WTC11 (cell line): ENCODE measurements around the gene SNRNP27. TPM values are rescaled to one million over a fixed set of nuclear protein-coding genes. Genes with fewer than 3 reads are reported as not detected.

ENCODE experiments used
- ATAC-seq: fragments of 200-7000 bp; cut with Tn5 transposase; 2 replicates; pipeline ENCODE4 v1.10.0; 2021; ENCODE audit warnings: mild to moderate bottlenecking, moderate library complexity
- CTCF ChIA-PET: fragments of 300-600 bp; sonication (Branson Sonifier 250); formaldehyde crosslinking; loops from one replicate; lab custom pipeline; 2021; ENCODE audit warnings: antibody characterized with exemption; lab: Charles Lee
- POLR2A ChIA-PET: fragments of 350-600 bp; sonication (Branson Sonifier 250); formaldehyde crosslinking; loops from one replicate; lab custom pipeline; 2021; ENCODE audit warnings: antibody characterized with exemption; lab: Charles Lee
- DNase-seq: peaks from one replicate; pipeline ENCODE4 v3.0.0; 2021; ENCODE audit warnings: low spot score
- H3K27ac Mint-ChIP-seq: 2 replicates; pipeline ENCODE4 v1.8.0; 2021; ENCODE audit warnings: mixed read lengths
- H3K27me3 Mint-ChIP-seq: 2 replicates; pipeline ENCODE4 v1.8.0; 2021; ENCODE audit warnings: low read depth, mild to moderate bottlenecking, moderate library complexity, mixed read lengths
- H3K36me3 Mint-ChIP-seq: 2 replicates; pipeline ENCODE4 v1.8.0; 2021; ENCODE audit warnings: mixed read lengths
- H3K4me1 Mint-ChIP-seq: 2 replicates; pipeline ENCODE4 v1.8.0; 2022; ENCODE audit warnings: mixed read lengths
- H3K4me3 Mint-ChIP-seq: 2 replicates; pipeline ENCODE4 v1.8.0; 2021; ENCODE audit warnings: mild to moderate bottlenecking, moderate library complexity, mixed read lengths
- H3K9me3 Mint-ChIP-seq: 2 replicates; pipeline ENCODE4 v1.8.0; 2021; ENCODE audit warnings: mixed read lengths
- ARID4B ChIP-seq: sonication (generic); formaldehyde crosslinking; IDR thresholded peaks from 2 replicates; pipeline ENCODE4 v1.8.0; 2023; ENCODE audit warnings: missing genetic modification reagents, mild to moderate bottlenecking, borderline replicate concordance
- E2F1 ChIP-seq: sonication (generic); formaldehyde crosslinking; IDR thresholded peaks from 2 replicates; pipeline ENCODE4 v1.8.0; 2022; ENCODE audit warnings: mild to moderate bottlenecking, missing genetic modification reagents
- E2F4 ChIP-seq: sonication (generic); formaldehyde crosslinking; IDR thresholded peaks from 2 replicates; pipeline ENCODE4 v1.8.1; 2022; ENCODE audit warnings: low read depth, mild to moderate bottlenecking, moderate library complexity, missing genetic modification reagents, borderline replicate concordance
- FOXP1 ChIP-seq: sonication (generic); formaldehyde crosslinking; IDR thresholded peaks from 2 replicates; pipeline ENCODE4 v1.8.0; 2022; ENCODE audit warnings: missing genetic modification reagents, mild to moderate bottlenecking, moderate library complexity, borderline replicate concordance
- GABPB1 ChIP-seq: sonication (generic); formaldehyde crosslinking; IDR thresholded peaks from 2 replicates; pipeline ENCODE4 v1.8.1; 2023; ENCODE audit warnings: mild to moderate bottlenecking, missing genetic modification reagents
- HMGXB4 ChIP-seq: sonication (generic); formaldehyde crosslinking; IDR thresholded peaks from 2 replicates; pipeline ENCODE4 v1.8.1; 2023; ENCODE audit warnings: mild to moderate bottlenecking, moderate library complexity, missing genetic modification reagents
- IRF2 ChIP-seq: sonication (generic); formaldehyde crosslinking; IDR thresholded peaks from 2 replicates; pipeline ENCODE4 v1.8.0; 2022; ENCODE audit warnings: low read depth, missing genetic modification reagents, borderline replicate concordance
- JAZF1 ChIP-seq: fragments of 250-450 bp; sonication (Bioruptor Pico); IDR thresholded peaks from 2 replicates; pipeline ENCODE4 v1.9.0; 2021; ENCODE audit warnings: moderate library complexity, mild to moderate bottlenecking, inconsistent platforms
- MXD4 ChIP-seq: fragments of 250-450 bp; sonication (Bioruptor Pico); IDR thresholded peaks from 2 replicates; pipeline ENCODE4 v1.8.0; 2021; ENCODE audit warnings: mild to moderate bottlenecking, moderate library complexity, borderline replicate concordance
- NFATC4 ChIP-seq: fragments of 250-450 bp; sonication (Bioruptor Pico); IDR thresholded peaks from 2 replicates; pipeline ENCODE4 v1.9.0; 2021; ENCODE audit warnings: mild to moderate bottlenecking
- NR2C2 ChIP-seq: sonication (generic); formaldehyde crosslinking; IDR thresholded peaks from 2 replicates; pipeline ENCODE4 v1.8.0; 2022; ENCODE audit warnings: mild to moderate bottlenecking, missing genetic modification reagents
- PREB ChIP-seq: sonication (generic); formaldehyde crosslinking; IDR thresholded peaks from 2 replicates; pipeline ENCODE4 v1.8.1; 2022; ENCODE audit warnings: mild to moderate bottlenecking, missing genetic modification reagents, moderate library complexity, borderline replicate concordance
- TP53 ChIP-seq: sonication (generic); formaldehyde crosslinking; IDR thresholded peaks from 2 replicates; pipeline ENCODE4 v1.8.1; 2023; ENCODE audit warnings: mild to moderate bottlenecking, missing genetic modification reagents
- ZMAT4 ChIP-seq: fragments of 250-450 bp; sonication (Bioruptor Pico); IDR thresholded peaks from 2 replicates; pipeline ENCODE4 v1.9.0; 2021; ENCODE audit warnings: mild to moderate bottlenecking
- total RNA-seq: library from RNA; stranded (reverse); gene quantifications from 3 replicates; pipeline ENCODE4 v1.2.3, GENCODE V29; 2021

SNRNP27 gene
- total RNA-seq, 1 experiment from 2014 or later = 38.4 TPM

- TF ChIP-seq E2F4 (CRISPR knock-in tag) = no peak
Observed at GRCh38 chr2:69933254-69933828, 39.6 kb downstream of the SNRNP27 start (continued).

- POLR2A ChIA-PET = no interaction called here
Observed at GRCh38 chr2:69933839-69934613, 40.3 kb downstream of the SNRNP27 start.

GRCh38 chr2:69934614-69934908 is 40.8 kb downstream of the SNRNP27 start:
- ATAC-seq (no peak), DNase-seq (no peak)
- Mint-ChIP-seq H3K27ac (no peak overlapping the region), H3K36me3 (peaks cover 2% of the 10 kb centered on the region; the same call in 1 of the 2 replicates), H3K9me3 (no peaks in the 10 kb centered on the region), H3K27me3 (no peaks in the 10 kb centered on the region), H3K4me3 (no peak overlapping the region), H3K4me1 (peaks cover 16% of the 10 kb centered on the region)
- POLR2A ChIA-PET = no interaction called here
- CTCF ChIA-PET = no interaction called here
- TF ChIP-seq JAZF1 (no peak), ARID4B (CRISPR knock-in tag) (no peak), ZMAT4 (CRISPR knock-in tag) (no peak), PREB (CRISPR knock-in tag) (no peak), NR2C2 (CRISPR knock-in tag) (no peak), GABPB1 (no peak), TP53 (CRISPR knock-in tag) (no peak), FOXP1 (CRISPR knock-in tag) (no peak), MXD4 (CRISPR knock-in tag) (no peak), HMGXB4 (no peak), E2F1 (no peak), NFATC4 (no peak)

More at GRCh38 chr2:69933839-69934613, 40.3 kb downstream of the SNRNP27 start:
- H3K4me1 Mint-ChIP-seq = peaks cover 15% of the 10 kb centered on the region
- no peaks in the 10 kb centered on the region for H3K9me3 Mint-ChIP-seq
- CTCF ChIA-PET = interaction anchor here (0.6 to 1.3 kb wide), 2 partner anchors 50 to 137 kb away, joined by 3 to 4 read pairs; no protein-coding TSS in a partner anchor
- H3K27ac Mint-ChIP-seq = no peak overlapping the region
- no peak for DNase-seq
- H3K27me3 Mint-ChIP-seq = no peaks in the 10 kb centered on the region
- no peak overlapping the region for H3K4me3 Mint-ChIP-seq
- no peak for ATAC-seq
- TF ChIP-seq GABPB1 = peak; percentile 68
- TF ChIP-seq IRF2 (CRISPR knock-in tag) = no peak
- H3K36me3 Mint-ChIP-seq = peaks cover 2% of the 10 kb centered on the region; the same call in 1 of the 2 replicates
